Measurements from ENCODE around the gene TENM4.

DNA sequence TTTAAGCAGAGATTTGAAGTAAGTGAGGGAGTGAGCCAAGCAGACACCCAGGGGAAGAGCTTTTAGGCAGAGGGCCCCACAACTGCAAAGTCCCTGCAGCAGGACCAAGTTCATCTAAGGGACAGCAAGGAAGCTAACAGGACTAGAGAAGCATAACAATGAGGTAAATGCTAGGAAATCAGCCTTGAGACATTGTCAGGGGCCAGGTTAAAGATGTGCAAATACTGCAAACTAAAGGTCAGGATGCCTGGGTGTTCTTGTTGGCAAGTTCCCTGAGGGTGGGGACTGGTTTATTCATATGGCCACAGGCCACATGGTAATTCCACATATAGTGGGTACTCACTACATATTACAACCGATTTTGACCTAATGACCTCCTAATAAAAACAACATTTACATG lies 467.0 kb downstream of the TENM4 start:
- TF ChIP-seq, protein P1, sequence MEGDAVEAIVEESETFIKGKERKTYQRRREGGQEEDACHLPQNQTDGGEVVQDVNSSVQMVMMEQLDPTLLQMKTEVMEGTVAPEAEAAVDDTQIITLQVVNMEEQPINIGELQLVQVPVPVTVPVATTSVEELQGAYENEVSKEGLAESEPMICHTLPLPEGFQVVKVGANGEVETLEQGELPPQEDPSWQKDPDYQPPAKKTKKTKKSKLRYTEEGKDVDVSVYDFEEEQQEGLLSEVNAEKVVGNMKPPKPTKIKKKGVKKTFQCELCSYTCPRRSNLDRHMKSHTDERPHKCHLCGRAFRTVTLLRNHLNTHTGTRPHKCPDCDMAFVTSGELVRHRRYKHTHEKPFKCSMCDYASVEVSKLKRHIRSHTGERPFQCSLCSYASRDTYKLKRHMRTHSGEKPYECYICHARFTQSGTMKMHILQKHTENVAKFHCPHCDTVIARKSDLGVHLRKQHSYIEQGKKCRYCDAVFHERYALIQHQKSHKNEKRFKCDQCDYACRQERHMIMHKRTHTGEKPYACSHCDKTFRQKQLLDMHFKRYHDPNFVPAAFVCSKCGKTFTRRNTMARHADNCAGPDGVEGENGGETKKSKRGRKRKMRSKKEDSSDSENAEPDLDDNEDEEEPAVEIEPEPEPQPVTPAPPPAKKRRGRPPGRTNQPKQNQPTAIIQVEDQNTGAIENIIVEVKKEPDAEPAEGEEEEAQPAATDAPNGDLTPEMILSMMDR (IDR thresholded peaks at IDR 0.05) = no peak
- TF ChIP-seq, protein P2, sequence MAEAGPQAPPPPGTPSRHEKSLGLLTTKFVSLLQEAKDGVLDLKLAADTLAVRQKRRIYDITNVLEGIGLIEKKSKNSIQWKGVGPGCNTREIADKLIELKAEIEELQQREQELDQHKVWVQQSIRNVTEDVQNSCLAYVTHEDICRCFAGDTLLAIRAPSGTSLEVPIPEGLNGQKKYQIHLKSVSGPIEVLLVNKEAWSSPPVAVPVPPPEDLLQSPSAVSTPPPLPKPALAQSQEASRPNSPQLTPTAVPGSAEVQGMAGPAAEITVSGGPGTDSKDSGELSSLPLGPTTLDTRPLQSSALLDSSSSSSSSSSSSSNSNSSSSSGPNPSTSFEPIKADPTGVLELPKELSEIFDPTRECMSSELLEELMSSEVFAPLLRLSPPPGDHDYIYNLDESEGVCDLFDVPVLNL (CRISPR knock-in tag; IDR thresholded peaks at IDR 0.05; ENCODE audit: borderline replicate concordance, low read depth) = no peak

All from WTC11 (cell line).